ENCODE results near the gene GRIN3A. TPM values are rescaled to one million over a fixed set of nuclear protein-coding genes. Genes with fewer than 3 reads are reported as not detected.
A peak's percentile ranks its signal among the peaks of the same experiment; 100 is the strongest.

The GRIN3A gene
- total RNA-seq, 1 donor: not detected

DNA sequence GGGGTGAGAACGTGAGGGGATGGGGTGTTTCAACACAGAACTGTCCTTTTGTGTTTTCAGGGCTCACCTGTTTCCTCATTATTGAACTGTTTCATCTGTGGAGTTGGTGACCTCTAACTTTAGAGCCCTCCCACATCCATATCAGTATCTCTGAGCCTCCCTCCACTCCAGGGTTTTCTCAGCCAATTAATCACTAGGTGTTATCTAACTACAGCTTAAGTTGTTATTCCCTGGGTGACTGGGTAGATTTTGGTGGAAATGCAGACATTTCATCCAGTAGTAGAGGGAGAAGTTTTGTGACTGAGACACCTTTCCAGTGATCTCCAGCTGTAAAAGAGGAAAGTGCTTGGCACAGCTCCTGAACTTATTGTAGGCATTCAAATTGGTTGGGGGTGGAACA, 167.3 kb downstream of the GRIN3A start:
- Histone ChIP-seq H3K79me2 (ENCODE audit: insufficient read depth, low read length) (no peaks in the 10 kb centered on the region), H3K4me2 (ENCODE audit: insufficient read depth, low read length) (no peak overlapping the region), H3K27me3 (ENCODE audit: insufficient read depth, low read length) (no peaks in the 10 kb centered on the region), H3K4me1 (ENCODE audit: insufficient read depth, low read length) (no peaks in the 10 kb centered on the region), H3K4me3 (ENCODE audit: insufficient read depth, low read length) (no peak overlapping the region), H3K9me3 (ENCODE audit: low read depth, low read length) (no peaks in the 10 kb centered on the region), H4K20me1 (ENCODE audit: insufficient read depth, low read length) (no peaks in the 10 kb centered on the region), H2AFZ (ENCODE audit: low read length) (no peak overlapping the region), H3K36me3 (ENCODE audit: insufficient read depth, low read length) (no peaks in the 10 kb centered on the region), H3K27ac (ENCODE audit: low read depth, low read length) (no peak overlapping the region)
- no peak for DNase-seq (ENCODE audit: insufficient read length, low spot score, missing footprints)
- TF ChIP-seq CTCF (IDR thresholded peaks at IDR 0.05; ENCODE audit: extremely low read depth, low read depth, low read length): no peak

DNA sequence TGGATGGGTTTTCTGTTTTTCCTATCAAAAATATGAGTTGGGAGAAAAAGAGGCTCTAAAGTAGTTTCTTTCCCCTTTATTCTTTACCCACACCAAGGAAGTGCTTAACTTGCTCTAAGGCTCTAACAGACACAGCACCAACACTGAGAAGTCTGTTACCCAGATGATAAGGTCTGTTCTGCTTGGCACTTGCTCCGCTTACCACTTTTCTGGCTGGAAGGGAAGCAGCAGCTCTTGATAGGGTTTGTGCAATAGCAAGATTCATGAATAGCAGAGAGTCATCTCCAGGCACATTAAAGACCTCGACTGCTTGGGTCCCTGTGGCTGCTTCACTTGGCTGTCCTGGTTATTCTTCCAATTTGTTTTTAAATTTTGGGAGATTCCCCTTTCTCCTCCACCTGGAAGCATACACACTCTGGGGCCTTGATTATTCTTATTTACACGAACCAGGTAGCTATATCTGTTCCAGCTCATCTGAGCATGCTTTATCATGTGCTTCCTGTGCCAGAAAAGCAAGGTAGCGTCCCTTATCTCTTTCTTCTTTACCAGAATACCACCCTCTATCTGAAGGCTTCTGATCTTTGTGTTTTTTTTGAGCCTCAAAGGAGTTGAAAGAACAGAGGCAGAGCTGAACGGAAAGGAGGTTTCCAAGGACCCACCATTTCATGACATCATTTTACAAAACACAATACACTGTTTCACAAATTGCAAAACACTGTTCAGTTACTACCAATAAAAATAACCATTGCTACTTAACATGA, 168.5 kb downstream of the GRIN3A start:
- no peaks in the 10 kb centered on the region for H3K79me2 ChIP-seq (ENCODE audit: insufficient read depth, low read length)
- no peaks in the 10 kb centered on the region for H3K27me3 ChIP-seq (ENCODE audit: insufficient read depth, low read length)
- H3K4me1 ChIP-seq (ENCODE audit: insufficient read depth, low read length): no peaks in the 10 kb centered on the region
- DNase-seq (ENCODE audit: insufficient read length, low spot score, missing footprints): no peak
- H3K9me3 ChIP-seq (ENCODE audit: low read depth, low read length): no peaks in the 10 kb centered on the region
- no peak overlapping the region for H3K4me3 ChIP-seq (ENCODE audit: insufficient read depth, low read length)
- H3K4me2 ChIP-seq (ENCODE audit: insufficient read depth, low read length): no peak overlapping the region
- H3K27ac ChIP-seq (ENCODE audit: low read depth, low read length): no peak overlapping the region
- TF ChIP-seq CTCF (IDR thresholded peaks at IDR 0.05; ENCODE audit: extremely low read depth, low read depth, low read length): no peak
- no peaks in the 10 kb centered on the region for H4K20me1 ChIP-seq (ENCODE audit: insufficient read depth, low read length)
- H3K36me3 ChIP-seq (ENCODE audit: insufficient read depth, low read length): no peaks in the 10 kb centered on the region
- no peak overlapping the region for H2AFZ ChIP-seq (ENCODE audit: low read length)

DNA sequence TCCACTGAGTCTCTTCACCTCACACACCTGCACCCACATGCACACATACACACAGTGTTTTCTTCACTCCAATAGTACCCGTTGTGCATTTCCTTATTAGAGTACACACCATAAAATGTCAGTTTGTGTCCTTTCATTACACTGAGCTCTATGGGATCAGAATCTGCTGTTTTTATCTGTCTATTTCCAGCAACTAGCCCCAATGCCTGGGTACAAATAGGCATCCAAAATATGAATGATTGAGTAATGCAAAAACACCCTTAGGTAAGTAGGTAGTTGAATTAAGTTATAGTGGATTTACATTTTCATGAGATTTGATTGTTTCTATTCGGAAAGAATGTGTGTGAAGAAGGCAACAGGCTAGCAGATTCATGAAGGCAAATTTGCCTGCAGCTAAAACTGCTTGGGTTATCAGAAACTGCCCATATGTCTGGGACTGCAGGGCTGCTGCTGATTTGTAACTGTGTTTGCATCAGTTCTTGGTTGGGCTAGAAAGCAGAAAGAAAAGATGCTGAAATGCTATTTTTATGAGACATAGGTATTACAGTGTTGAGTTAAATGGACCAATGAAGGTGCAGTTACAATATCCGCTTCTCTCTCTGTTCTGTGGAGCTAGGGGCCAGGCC, 170.6 kb downstream of the GRIN3A start:
- H3K27me3 ChIP-seq (ENCODE audit: insufficient read depth, low read length): no peaks in the 10 kb centered on the region
- H3K4me2 ChIP-seq (ENCODE audit: insufficient read depth, low read length): no peak overlapping the region
- no peak for TF ChIP-seq CTCF (IDR thresholded peaks at IDR 0.05; ENCODE audit: extremely low read depth, low read depth, low read length)
- no peaks in the 10 kb centered on the region for H3K4me1 ChIP-seq (ENCODE audit: insufficient read depth, low read length)
- no peak for DNase-seq (ENCODE audit: insufficient read length, low spot score, missing footprints)
- no peaks in the 10 kb centered on the region for H4K20me1 ChIP-seq (ENCODE audit: insufficient read depth, low read length)
- H3K79me2 ChIP-seq (ENCODE audit: insufficient read depth, low read length): no peaks in the 10 kb centered on the region
- peaks cover 2% of the 10 kb centered on the region for H3K36me3 ChIP-seq (ENCODE audit: insufficient read depth, low read length)
- H3K4me3 ChIP-seq (ENCODE audit: insufficient read depth, low read length): no peak overlapping the region
- no peak overlapping the region for H2AFZ ChIP-seq (ENCODE audit: low read length)
- H3K27ac ChIP-seq (ENCODE audit: low read depth, low read length): no peak overlapping the region
- no peaks in the 10 kb centered on the region for H3K9me3 ChIP-seq (ENCODE audit: low read depth, low read length)

- DNase-seq (ENCODE audit: insufficient read length, low spot score, missing footprints): no peak
- Histone ChIP-seq H2AFZ (ENCODE audit: low read length) (no peak overlapping the region), H3K9me3 (ENCODE audit: low read depth, low read length) (no peaks in the 10 kb centered on the region), H4K20me1 (ENCODE audit: insufficient read depth, low read length) (no peaks in the 10 kb centered on the region), H3K36me3 (ENCODE audit: insufficient read depth, low read length) (peaks cover 9% of the 10 kb centered on the region), H3K27ac (ENCODE audit: low read depth, low read length) (no peak overlapping the region), H3K4me3 (ENCODE audit: insufficient read depth, low read length) (no peak overlapping the region), H3K4me1 (ENCODE audit: insufficient read depth, low read length) (no peaks in the 10 kb centered on the region), H3K79me2 (ENCODE audit: insufficient read depth, low read length) (no peaks in the 10 kb centered on the region), H3K27me3 (ENCODE audit: insufficient read depth, low read length) (no peaks in the 10 kb centered on the region), H3K4me2 (ENCODE audit: insufficient read depth, low read length) (no peak overlapping the region)
- peak; percentile 54 for TF ChIP-seq CTCF (IDR thresholded peaks at IDR 0.05; ENCODE audit: extremely low read depth, low read depth, low read length)
These were observed 171.3 kb downstream of the GRIN3A start for GRCh38 chr9:101566904-101567724.

Measured in osteoblast (primary cell).